Raji (cell line): ENCODE data around the gene ARHGEF10L.

Experiments
- POLR2A ChIP-seq: IDR thresholded peaks from 2 replicates; pipeline ENCODE4 v1.6.1; 2011; ENCODE audit warnings: low read depth, low read length, control low read depth; ENCODE audit not compliant: insufficient read depth

ARHGEF10L gene

GRCh38 chr1:17669866-17670451, 130.5 kb downstream of the ARHGEF10L start:
- no peak for TF ChIP-seq POLR2A

DNA sequence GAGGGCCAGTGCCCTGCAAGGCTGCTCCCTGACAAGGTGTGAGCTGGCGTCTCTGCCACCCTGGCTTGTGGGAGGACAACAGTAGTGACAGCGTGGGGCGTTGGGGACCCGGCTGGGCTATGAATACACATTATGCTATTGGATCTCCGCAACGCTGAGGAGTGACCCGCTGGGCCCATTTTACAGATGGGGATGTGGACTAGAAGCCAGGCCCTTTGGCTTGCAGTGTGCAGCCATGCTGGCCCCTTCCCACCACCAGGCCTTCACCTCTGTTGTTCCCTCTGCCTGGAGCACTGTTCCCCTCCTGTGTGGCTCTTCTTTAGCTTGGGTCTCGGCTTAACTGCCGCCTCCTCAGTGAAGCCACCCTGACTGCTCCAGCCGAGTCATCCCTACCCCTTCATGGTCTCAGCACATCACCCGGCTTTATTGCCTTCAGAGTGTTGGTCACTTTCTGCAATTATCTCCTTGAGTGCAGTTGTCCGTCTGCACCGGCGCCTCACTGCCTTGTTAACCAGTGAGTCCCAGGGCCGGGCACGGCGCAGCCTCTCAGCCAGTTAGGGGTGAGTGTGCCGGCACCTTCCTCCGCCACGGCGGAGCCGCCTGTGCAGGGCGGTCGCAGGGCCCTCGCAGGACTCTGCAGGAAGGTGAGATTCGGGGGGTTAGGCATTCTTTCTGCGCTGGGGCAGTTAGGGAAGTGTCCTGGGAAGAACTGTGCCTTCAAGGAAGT, 131.3 kb downstream of the ARHGEF10L start:
- TF ChIP-seq POLR2A: no peak

DNA sequence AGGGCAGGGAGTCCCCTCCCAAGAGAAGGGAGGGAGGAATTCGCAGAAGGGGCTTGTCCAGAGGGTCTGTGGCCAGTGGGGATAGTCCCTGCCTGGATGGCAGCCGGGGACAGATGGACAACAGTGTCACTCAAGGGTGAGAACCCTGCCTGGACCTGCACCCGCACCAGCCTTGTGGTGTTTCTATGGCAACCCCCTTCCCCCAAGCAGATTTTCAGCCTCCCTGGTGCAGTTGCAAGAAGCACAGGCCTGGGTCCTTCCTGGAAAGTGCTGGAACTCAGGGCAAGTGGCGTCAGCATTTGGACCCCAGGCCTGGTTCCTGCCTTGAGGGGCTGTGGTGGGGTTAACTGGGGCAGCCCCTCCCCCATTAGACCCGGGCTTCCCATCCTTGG, 131.8 kb downstream of the ARHGEF10L start:
- no peak for TF ChIP-seq POLR2A

DNA sequence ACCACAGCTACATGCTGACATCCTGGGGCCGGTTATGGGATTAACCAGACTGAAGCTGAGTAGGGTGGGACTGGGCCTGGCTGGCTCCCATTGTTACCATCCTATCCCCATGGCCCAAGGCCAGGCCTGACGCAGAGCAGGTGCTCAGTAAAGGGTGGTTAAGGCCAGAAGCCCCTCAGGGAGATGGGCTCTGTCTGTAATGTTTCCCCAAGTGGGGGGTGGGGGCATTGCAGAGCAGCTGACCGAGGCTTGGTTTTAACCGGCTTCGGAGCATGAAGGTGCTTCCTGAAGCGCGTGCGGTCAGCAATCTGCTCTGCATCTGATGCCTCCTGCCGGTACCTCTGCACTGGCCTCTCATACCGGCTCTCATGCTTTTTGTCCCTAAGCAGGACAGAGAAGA, 132.2 kb downstream of the ARHGEF10L start:
- TF ChIP-seq POLR2A: no peak

GRCh38 chr1:17672226-17672625, 132.7 kb downstream of the ARHGEF10L start:
- TF ChIP-seq POLR2A: no peak

DNA sequence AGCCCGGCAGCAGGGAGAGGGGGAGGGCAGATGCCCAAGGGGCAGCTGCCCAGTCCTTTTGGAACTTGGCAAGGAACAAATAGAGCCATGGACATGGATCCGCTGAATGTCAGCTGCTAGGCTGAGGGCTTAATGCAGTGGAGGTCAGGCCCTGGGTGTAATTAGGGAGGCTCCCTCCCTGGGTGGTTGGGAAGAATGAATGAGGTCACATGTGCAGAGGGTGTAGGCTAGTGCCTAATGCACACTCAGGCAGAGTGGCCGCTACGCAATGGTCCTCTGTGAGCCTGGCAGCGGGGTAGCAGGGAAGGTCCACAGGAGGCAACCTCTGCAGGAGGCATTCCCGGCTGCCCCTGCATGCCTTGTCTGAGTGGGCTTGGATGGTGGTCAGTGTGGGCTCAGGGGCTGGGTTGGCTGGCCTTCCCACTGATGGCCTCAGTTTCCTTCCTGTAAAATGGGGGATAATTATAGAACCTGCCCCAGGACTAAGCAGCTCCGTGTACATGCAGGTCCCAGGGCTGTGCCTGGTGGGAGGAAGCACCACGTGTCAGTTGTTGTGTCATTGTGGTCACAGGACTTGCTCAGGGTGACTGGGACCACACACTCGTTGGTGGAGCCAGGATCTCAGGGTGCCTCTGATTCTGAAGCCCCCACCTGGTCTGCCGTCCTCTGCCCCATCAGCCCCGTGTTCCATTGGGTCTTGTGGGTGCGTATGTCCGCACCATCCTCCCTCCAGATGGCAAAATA, 134.0 kb downstream of the ARHGEF10L start:
- no peak for TF ChIP-seq POLR2A

DNA sequence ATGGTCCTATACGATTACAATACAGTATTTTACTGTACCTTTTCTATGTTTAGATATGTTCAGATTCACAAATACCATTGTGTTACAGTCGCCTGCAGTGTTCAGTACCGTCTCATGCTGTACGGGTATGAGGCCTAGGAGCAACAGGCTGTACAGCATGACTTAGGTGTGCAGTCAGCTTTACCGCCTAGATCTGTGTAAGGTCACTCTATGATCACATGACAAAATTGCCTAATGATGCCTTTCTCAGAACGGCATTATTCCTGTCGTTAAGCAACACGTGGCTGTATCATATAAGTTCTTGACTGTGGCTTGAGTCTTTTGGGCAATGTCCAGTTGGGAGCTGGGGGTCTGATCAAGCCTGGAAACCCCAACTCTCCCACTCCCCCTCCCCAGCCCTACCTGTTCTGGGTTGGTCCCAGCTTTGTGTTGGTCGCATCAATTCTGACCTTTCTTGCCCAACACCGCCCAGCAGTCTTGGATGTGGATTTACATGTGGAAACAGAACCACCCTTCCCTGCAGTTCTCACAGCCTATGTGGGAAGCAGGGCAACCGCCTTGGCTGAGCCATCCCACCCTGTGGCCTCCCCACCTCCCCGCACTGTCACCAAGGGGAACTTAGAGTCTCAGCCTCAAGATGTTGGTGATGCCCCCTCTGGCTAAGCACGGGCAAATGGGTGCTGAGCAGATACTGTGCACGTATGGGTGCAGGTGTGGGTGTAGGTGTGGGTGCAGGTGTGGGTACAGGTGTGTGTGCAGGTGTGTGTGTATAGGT, 135.4 kb downstream of the ARHGEF10L start:
- no peak for TF ChIP-seq POLR2A

GRCh38 chr1:17675744-17676143, 136.2 kb downstream of the ARHGEF10L start:
- TF ChIP-seq POLR2A: no peak

- no peak for TF ChIP-seq POLR2A
Measured at GRCh38 chr1:17676387-17677060, 137.0 kb downstream of the ARHGEF10L start.

DNA sequence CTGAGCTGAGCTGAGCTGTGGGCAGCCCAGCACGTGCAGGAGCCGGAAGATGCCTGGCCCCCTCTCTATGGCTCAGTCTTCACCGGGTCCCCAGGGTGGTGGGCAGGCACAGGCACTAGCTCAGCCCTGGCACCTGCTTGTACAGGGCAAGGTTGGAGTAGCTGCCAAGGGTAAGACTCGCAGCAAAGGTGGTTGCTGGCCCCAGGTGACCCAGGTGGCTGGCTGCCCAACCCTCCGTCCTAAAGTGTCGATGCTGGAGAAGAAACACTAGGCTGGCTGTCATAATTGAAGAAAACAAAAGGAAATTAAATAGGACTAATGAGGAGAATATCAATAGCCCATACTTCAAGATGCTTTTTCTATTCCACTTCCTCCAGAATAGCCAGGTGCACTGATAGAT, 138.5 kb downstream of the ARHGEF10L start:
- TF ChIP-seq POLR2A: no peak

DNA sequence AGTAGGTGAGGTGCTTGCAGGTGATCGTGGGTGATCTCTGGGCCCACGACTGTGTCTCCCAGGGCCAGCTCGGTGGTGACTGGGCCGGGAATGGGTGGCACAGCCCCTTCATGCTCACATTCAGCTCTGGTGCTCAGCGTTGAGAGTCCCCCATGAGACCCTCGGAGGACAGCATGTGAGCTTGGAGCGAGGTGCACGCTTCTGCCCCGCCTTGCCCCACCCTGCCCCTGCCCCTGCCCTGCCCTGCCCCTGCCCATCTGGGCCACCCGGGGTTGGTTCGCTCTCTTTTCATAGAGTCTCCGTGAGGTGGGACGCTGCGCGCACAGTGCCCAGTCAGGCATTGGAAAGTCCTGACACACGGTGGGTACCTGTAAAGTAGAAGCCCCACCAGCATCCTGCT, 140.4 kb downstream of the ARHGEF10L start:
- no peak for TF ChIP-seq POLR2A

- TF ChIP-seq POLR2A: no peak
Measured at GRCh38 chr1:17680308-17680707, 140.8 kb downstream of the ARHGEF10L start.

DNA sequence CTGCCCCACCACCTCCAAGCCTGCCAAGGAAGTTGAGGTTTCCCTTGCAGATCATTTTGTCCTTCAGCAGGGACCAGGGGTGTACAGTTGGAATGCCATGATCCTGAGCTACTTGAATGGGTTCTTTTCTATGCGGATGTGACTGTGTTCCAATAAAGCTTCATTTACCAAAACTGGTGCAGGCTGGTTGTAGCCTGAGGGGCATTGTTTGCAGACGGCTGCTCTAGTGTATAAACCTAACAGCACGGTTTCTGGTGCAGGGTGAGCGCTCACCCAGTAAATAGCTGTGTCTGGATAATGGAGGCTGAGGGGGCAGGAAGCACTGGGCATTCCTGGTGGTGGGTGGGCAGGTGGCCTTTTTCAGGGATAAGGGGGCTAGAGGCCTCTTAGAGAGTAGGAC, 142.9 kb downstream of the ARHGEF10L start:
- TF ChIP-seq POLR2A: no peak

GRCh38 chr1:17683598-17683997, 144.1 kb downstream of the ARHGEF10L start:
- TF ChIP-seq POLR2A: no peak

DNA sequence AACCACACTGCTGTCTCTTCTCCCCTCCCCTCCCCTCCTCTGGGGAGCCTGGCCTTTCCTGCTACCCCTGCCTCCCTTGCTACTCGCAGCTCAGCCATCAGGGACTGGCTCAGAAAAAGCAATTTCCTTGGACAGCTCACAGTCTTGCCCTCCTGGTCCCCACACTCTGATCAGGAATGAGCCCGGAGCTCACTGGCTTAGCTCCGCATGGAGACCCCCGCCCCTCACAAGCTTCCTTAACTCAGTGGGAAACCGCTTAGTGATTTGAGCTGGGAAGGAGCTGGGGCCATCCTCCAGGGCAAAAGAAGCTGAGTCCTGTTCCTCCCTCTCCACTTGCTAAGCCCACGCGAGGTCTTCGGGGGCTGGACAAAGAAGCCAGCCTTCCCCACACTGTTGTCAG, 145.3 kb downstream of the ARHGEF10L start:
- TF ChIP-seq POLR2A: no peak
